ENCODE data around the gene ANKRD33B.

ANKRD33B gene

DNA sequence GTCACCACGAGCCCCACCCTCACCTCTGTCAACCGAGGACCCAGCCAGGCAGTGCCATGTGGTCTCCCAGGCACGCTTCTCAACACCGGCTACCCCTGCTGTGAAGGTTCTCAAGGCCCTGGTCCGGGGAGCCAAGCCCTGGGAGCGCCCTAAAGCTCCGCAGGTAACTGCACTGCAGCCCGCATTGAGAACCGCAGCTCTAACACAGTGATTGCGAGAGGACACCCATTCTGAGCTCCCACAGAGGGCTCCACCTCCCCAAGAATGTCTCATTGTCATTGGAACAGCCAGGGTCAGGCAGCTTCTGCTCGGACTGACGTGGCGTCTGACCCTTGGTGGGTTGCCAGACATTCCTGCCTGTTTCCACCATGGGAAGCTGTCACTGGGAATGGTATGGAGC is 88.3 kb downstream of the ANKRD33B start:
- Histone ChIP-seq H3K4me1 (ENCODE audit: control insufficient read depth, insufficient read depth, low read length) (no peaks in the 10 kb centered on the region), H3K36me3 (ENCODE audit: control insufficient read depth, insufficient read depth, low read length) (no peaks in the 10 kb centered on the region), H3K4me3 (ENCODE audit: low read length) (no peak overlapping the region), H3K27ac (ENCODE audit: low read depth, low read length) (no peak overlapping the region), H3K27me3 (ENCODE audit: control insufficient read depth, insufficient read depth, low read length) (no peaks in the 10 kb centered on the region), H3K9ac (ENCODE audit: low read length) (no peak overlapping the region)

DNA sequence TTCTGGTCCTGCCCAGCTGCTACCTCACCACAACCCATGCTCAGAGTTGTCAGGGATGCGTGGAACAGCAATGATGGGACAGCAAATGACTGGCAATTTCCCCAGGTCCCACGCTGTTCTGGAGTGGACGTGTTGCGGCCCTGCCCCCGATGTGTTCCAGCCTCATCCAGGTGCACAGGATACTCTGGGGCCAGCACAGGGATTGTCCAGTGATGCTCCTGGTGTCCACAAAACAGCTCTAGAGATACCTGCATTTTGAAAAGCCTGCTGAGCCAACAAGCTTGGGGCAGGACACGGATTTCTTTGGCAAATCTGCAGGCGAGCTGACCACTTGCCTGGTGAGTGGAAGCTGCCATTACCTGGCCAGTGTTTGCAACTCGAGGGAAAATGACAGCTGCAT is 88.7 kb downstream of the ANKRD33B start:
- no peak overlapping the region for H3K27ac ChIP-seq (ENCODE audit: low read depth, low read length)
- no peak overlapping the region for H3K4me3 ChIP-seq (ENCODE audit: low read length)
- H3K9ac ChIP-seq (ENCODE audit: low read length) = no peak overlapping the region
- no peaks in the 10 kb centered on the region for H3K36me3 ChIP-seq (ENCODE audit: control insufficient read depth, insufficient read depth, low read length)
- H3K27me3 ChIP-seq (ENCODE audit: control insufficient read depth, insufficient read depth, low read length) = no peaks in the 10 kb centered on the region
- H3K4me1 ChIP-seq (ENCODE audit: control insufficient read depth, insufficient read depth, low read length) = no peaks in the 10 kb centered on the region

GRCh38 chr5:10653043-10653442 is 89.2 kb downstream of the ANKRD33B start:
- Histone ChIP-seq H3K4me3 (ENCODE audit: low read length) (no peak overlapping the region), H3K27me3 (ENCODE audit: control insufficient read depth, insufficient read depth, low read length) (no peaks in the 10 kb centered on the region), H3K9ac (ENCODE audit: low read length) (no peak overlapping the region), H3K4me1 (ENCODE audit: control insufficient read depth, insufficient read depth, low read length) (no peaks in the 10 kb centered on the region), H3K27ac (ENCODE audit: low read depth, low read length) (no peak overlapping the region), H3K36me3 (ENCODE audit: control insufficient read depth, insufficient read depth, low read length) (no peaks in the 10 kb centered on the region)

- no peaks in the 10 kb centered on the region for H3K4me1 ChIP-seq (ENCODE audit: control insufficient read depth, insufficient read depth, low read length)
- H3K4me3 ChIP-seq (ENCODE audit: low read length) = no peak overlapping the region
- H3K27ac ChIP-seq (ENCODE audit: low read depth, low read length) = no peak overlapping the region
- H3K27me3 ChIP-seq (ENCODE audit: control insufficient read depth, insufficient read depth, low read length) = no peaks in the 10 kb centered on the region
- H3K9ac ChIP-seq (ENCODE audit: low read length) = no peak overlapping the region
- H3K36me3 ChIP-seq (ENCODE audit: control insufficient read depth, insufficient read depth, low read length) = no peaks in the 10 kb centered on the region
These were observed 90.0 kb downstream of the ANKRD33B start for GRCh38 chr5:10653751-10654400.

- Histone ChIP-seq H3K27ac (ENCODE audit: low read depth, low read length) (no peak overlapping the region), H3K27me3 (ENCODE audit: control insufficient read depth, insufficient read depth, low read length) (no peaks in the 10 kb centered on the region), H3K36me3 (ENCODE audit: control insufficient read depth, insufficient read depth, low read length) (no peaks in the 10 kb centered on the region)
These were observed 90.7 kb downstream of the ANKRD33B start for GRCh38 chr5:10654566-10654965.

DNA sequence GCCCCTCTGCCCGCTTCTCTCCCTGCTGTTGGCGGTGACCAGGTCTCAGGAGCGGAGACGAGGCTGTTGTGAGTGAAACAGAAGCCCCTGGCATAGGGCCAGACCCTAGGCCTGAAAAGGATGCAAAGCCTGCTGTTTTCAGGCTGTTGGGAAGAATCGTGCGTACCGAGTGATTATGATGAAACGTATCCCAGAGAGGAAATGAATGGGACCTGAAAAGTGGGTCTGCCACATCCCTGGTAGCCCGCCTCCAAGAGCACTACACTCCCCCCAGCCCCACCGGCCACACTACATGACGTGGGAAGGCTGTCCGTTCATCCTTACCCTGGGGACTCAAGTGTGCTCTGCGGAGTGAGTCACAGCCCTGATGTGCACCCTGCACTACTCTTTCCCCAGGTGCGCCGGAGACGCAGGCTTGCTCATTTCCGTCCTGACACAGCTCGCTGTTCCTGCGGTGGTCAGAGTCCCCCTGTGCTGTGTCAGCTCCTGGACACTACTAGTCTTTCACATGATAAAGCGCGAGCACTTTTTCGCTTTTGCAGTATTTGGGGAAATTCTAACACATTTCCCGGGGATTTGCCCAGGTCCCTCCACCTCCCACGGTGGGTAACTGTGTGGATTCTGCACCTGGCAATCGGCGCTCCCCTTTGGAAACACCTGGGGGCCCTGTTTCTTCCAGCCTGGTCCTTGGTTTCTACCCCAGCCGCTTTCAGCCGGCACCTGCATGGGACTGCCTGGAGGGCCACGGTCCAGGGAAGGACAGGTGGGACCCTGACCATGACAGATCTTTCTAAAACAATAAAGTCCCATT is 91.5 kb downstream of the ANKRD33B start:
- no peaks in the 10 kb centered on the region for H3K27me3 ChIP-seq (ENCODE audit: control insufficient read depth, insufficient read depth, low read length)
- no peak overlapping the region for H3K4me3 ChIP-seq (ENCODE audit: low read length)
- no peak overlapping the region for H3K9ac ChIP-seq (ENCODE audit: low read length)
- H3K36me3 ChIP-seq (ENCODE audit: control insufficient read depth, insufficient read depth, low read length) = no peaks in the 10 kb centered on the region
- no peaks in the 10 kb centered on the region for H3K4me1 ChIP-seq (ENCODE audit: control insufficient read depth, insufficient read depth, low read length)
- no peak overlapping the region for H3K27ac ChIP-seq (ENCODE audit: low read depth, low read length)

More at GRCh38 chr5:10654566-10654965, 90.7 kb downstream of the ANKRD33B start:
- H3K4me1 ChIP-seq (ENCODE audit: control insufficient read depth, insufficient read depth, low read length) = no peaks in the 10 kb centered on the region
- H3K4me3 ChIP-seq (ENCODE audit: low read length) = no peak overlapping the region
- H3K9ac ChIP-seq (ENCODE audit: low read length) = no peak overlapping the region

- Histone ChIP-seq H3K9ac (ENCODE audit: low read length) (no peak overlapping the region), H3K27me3 (ENCODE audit: control insufficient read depth, insufficient read depth, low read length) (no peaks in the 10 kb centered on the region), H3K27ac (ENCODE audit: low read depth, low read length) (no peak overlapping the region), H3K4me1 (ENCODE audit: control insufficient read depth, insufficient read depth, low read length) (no peaks in the 10 kb centered on the region), H3K36me3 (ENCODE audit: control insufficient read depth, insufficient read depth, low read length) (no peaks in the 10 kb centered on the region), H3K4me3 (ENCODE audit: low read length) (no peak overlapping the region)
These were observed 92.3 kb downstream of the ANKRD33B start for GRCh38 chr5:10655972-10656830.

GRCh38 chr5:10658265-10658664 is 94.4 kb downstream of the ANKRD33B start:
- H3K4me3 ChIP-seq (ENCODE audit: low read length) = no peak overlapping the region
- no peaks in the 10 kb centered on the region for H3K4me1 ChIP-seq (ENCODE audit: control insufficient read depth, insufficient read depth, low read length)
- no peak overlapping the region for H3K9ac ChIP-seq (ENCODE audit: low read length)
- no peaks in the 10 kb centered on the region for H3K36me3 ChIP-seq (ENCODE audit: control insufficient read depth, insufficient read depth, low read length)
- H3K27me3 ChIP-seq (ENCODE audit: control insufficient read depth, insufficient read depth, low read length) = no peaks in the 10 kb centered on the region
- no peak overlapping the region for H3K27ac ChIP-seq (ENCODE audit: low read depth, low read length)

DNA sequence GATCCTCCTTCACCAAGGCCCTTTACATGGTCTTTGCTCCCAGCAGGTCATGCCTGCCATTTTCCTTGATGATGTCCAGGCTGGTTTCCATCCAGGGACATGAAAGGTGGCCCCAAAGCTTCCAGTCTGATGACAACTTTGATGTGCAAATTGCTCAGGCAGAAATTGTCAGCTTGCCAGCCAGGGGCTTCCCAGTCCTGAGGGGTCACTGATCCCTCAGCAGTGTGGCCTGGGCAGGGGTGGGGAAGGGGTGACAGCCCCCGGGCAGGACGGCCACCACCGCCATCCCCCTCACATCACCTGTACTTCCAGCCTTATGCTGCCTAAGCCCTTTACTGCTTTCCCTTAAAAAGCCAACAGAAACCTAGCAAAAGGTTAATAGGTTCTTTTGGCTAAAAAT is 96.3 kb downstream of the ANKRD33B start:
- Histone ChIP-seq H3K4me3 (ENCODE audit: low read length) (no peak overlapping the region), H3K9ac (ENCODE audit: low read length) (no peak overlapping the region), H3K27ac (ENCODE audit: low read depth, low read length) (no peak overlapping the region), H3K4me1 (ENCODE audit: control insufficient read depth, insufficient read depth, low read length) (peaks cover 2% of the 10 kb centered on the region), H3K36me3 (ENCODE audit: control insufficient read depth, insufficient read depth, low read length) (no peaks in the 10 kb centered on the region), H3K27me3 (ENCODE audit: control insufficient read depth, insufficient read depth, low read length) (no peaks in the 10 kb centered on the region)

GRCh38 chr5:10660720-10661387 is 97.0 kb downstream of the ANKRD33B start:
- H3K9ac ChIP-seq (ENCODE audit: low read length) = no peak overlapping the region
- H3K27ac ChIP-seq (ENCODE audit: low read depth, low read length) = no peak overlapping the region
- peaks cover 2% of the 10 kb centered on the region for H3K4me1 ChIP-seq (ENCODE audit: control insufficient read depth, insufficient read depth, low read length)
- H3K4me3 ChIP-seq (ENCODE audit: low read length) = no peak overlapping the region
- H3K36me3 ChIP-seq (ENCODE audit: control insufficient read depth, insufficient read depth, low read length) = no peaks in the 10 kb centered on the region
- no peaks in the 10 kb centered on the region for H3K27me3 ChIP-seq (ENCODE audit: control insufficient read depth, insufficient read depth, low read length)

GRCh38 chr5:10661401-10661800 is 97.5 kb downstream of the ANKRD33B start:
- Histone ChIP-seq H3K27me3 (ENCODE audit: control insufficient read depth, insufficient read depth, low read length) (no peaks in the 10 kb centered on the region), H3K9ac (ENCODE audit: low read length) (no peak overlapping the region), H3K36me3 (ENCODE audit: control insufficient read depth, insufficient read depth, low read length) (no peaks in the 10 kb centered on the region)

DNA sequence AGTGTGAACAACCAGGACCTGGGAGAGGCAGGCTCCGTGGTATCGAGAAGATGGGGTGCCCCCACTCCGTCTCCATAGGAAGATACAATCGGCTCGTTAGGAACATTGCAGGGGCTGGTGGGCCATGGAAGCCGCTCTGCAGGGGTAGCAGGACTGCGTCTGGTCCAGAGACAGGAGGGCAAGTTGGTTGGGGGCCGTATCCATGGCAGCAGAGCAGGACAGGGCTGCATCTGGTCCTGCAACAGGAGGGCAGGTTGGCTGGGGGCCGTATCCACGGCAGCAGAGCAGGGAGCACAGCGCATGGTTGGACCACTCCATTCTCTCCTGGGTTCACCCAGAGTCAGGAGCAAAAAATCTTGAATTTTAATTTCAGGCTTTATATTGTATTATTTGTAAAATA is 98.2 kb downstream of the ANKRD33B start:
- Histone ChIP-seq H3K27me3 (ENCODE audit: control insufficient read depth, insufficient read depth, low read length) (no peaks in the 10 kb centered on the region), H3K4me1 (ENCODE audit: control insufficient read depth, insufficient read depth, low read length) (peaks cover 2% of the 10 kb centered on the region), H3K9ac (ENCODE audit: low read length) (no peak overlapping the region), H3K27ac (ENCODE audit: low read depth, low read length) (no peak overlapping the region), H3K36me3 (ENCODE audit: control insufficient read depth, insufficient read depth, low read length) (no peaks in the 10 kb centered on the region), H3K4me3 (ENCODE audit: low read length) (no peak overlapping the region)

More at GRCh38 chr5:10661401-10661800, 97.5 kb downstream of the ANKRD33B start:
- no peak overlapping the region for H3K4me3 ChIP-seq (ENCODE audit: low read length)
- H3K27ac ChIP-seq (ENCODE audit: low read depth, low read length) = no peak overlapping the region
- peaks cover 2% of the 10 kb centered on the region for H3K4me1 ChIP-seq (ENCODE audit: control insufficient read depth, insufficient read depth, low read length)

Measured in rectal smooth muscle tissue (tissue), 1 donor.